Heart right ventricle (tissue), 16 donors: ENCODE results near the gene HCCS. TPM values are rescaled to one million over a fixed set of nuclear protein-coding genes. Genes with fewer than 3 reads are reported as not detected.

Source experiments
- ATAC-seq, 8 donors: fragments of 200-7000 bp; cut with Tn5 transposase; one replicate each; pipeline ENCODE4 v1.9.1; 2020; ENCODE audit warnings: mild to moderate bottlenecking in 8 of 8, moderate library complexity in 8 of 8, moderate number of reproducible peaks in 1 of 8
- DNase-seq, 2 donors: peaks; one replicate each; pipeline ENCODE4 v3.0.0-alpha.2; 2020
- H3K27ac ChIP-seq, 10 donors: fragments of 200-600 bp; sonication (generic) in 2 of 10; one replicate each; pipeline versions ENCODE4 v1.5.0 to v1.8.0; 2020 to 2022; ENCODE audit warnings: mild to moderate bottlenecking in 3 of 10
- H3K27me3 ChIP-seq, 7 donors: fragments of 200-600 bp; one replicate each; pipeline ENCODE4 v1.8.0; 2021 to 2022; ENCODE audit warnings: mild to moderate bottlenecking in 2 of 7
- H3K36me3 ChIP-seq, 9 donors: fragments of 200-600 bp; sonication (generic) in 1 of 9; one replicate each; pipeline versions ENCODE4 v1.5.0 to v1.8.0; 2020 to 2022; ENCODE audit warnings: mild to moderate bottlenecking in 2 of 9
- H3K4me1 ChIP-seq, 9 donors: fragments of 200-600 bp; sonication (generic) in 1 of 9; one replicate each; pipeline versions ENCODE4 v1.5.0 to v1.8.0; 2020 to 2022; ENCODE audit warnings: mild to moderate bottlenecking in 4 of 9
- H3K4me3 ChIP-seq, 10 donors: fragments of 200-600 bp; sonication (generic) in 2 of 10; one replicate each; pipeline versions ENCODE4 v1.5.0 to v1.8.0; 2020 to 2022; ENCODE audit warnings: mild to moderate bottlenecking in 7 of 10, moderate library complexity in 2 of 10
- H3K9me3 ChIP-seq, 11 donors: fragments of 200-600 bp in 10 of 11; sonication (generic) in 2 of 11; one replicate each; pipeline versions ENCODE4 v1.5.0 to v1.8.0; 2013 to 2022; ENCODE audit warnings: mild to moderate bottlenecking in 2 of 11, control low read depth in 1 of 11, moderate library complexity in 1 of 11
- WGBS, 2 donors: extraction: QIAGEN DNeasy Blood & Tissue Kit; methylation state at CpG; one replicate each; pipeline ENCODE4 v1.1.7; 2013; ENCODE audit warnings: inconsistent platforms in 1 of 2; 5-methylcytosine and 5-hydroxymethylcytosine counted together
- intact Hi-C, 10 donors: fragments of 100-400 bp; cut with DNase I; formaldehyde crosslinking; loops; one replicate each; pipeline versions ENCODE4 v1.11.1 to v1.14.2; 2022
- long read RNA-seq, 3 donors: library from polyadenylated mRNA; unstranded; transcript quantifications; one replicate each; pipeline ENCODE4 v2.0.0, GENCODE V29; 2020 to 2021
- polyA plus RNA-seq, 2 donors: library from polyadenylated mRNA; stranded (reverse); fragments of 200-250 nt; gene quantifications; one replicate each; pipeline ENCODE4 v1.2.3, GENCODE V29; 2013
- total RNA-seq, 10 donors: library from RNA; stranded (reverse); fragmentation: NEBNext Ultra II Directional in 3 of 10; extraction: Animal tissue kit (Norgen Biotek cat#: 25700) in 3 of 10; gene quantifications; one replicate each; pipeline versions ENCODE4 v1.2.1 to v1.2.4, GENCODE V29; 2021 to 2023
- TF ChIP-seq, protein P1 (sequence below), 9 donors: fragments of 200-600 bp; sonication (generic) in 2 of 9; IDR thresholded peaks; one replicate each; pipeline versions ENCODE4 v1.5.0 to v1.8.0; 2021 to 2022; ENCODE audit warnings: antibody characterized with exemption in 9 of 9, mild to moderate bottlenecking in 5 of 9, moderate library complexity in 1 of 9
- donor health status: Arrhythmogenic right ventricular cardiomyopathy.
- donor health status: ischemic (EF 13 %, LVEDD 7.1; RV severe dilation, severe dysfunction).
- donor health status: healthy with polysubstance abuse.
- donor health status: DM: no; HTN: yes; CAD: no.
- donor health status: DM: no; HTN: no; CAD: no.
- donor health status: ischemic (EF 25% LVEDD 6.9; RV normal size, moderate dysfunction).
- donor health status: ischemic (EF 25% LVEDD 5.7; RV mildly dilated, moderate dysfunction).
- donor health status: healthy.
- donor health status: DM: yes; HTN: yes; CAD: no.
- donor health status: Ischemic cardiomyopathy.
- donor health status: ischemic (EF 35%, LVEDD 5.7; RV mildly dilated, moderate dysfunction).
- donor health status: nonischemic (EF 11% LVEDD 7.7; RV severe dilation, severe dysfunction).
- donor health status: DM: yes; HTN: yes; CAD: no.
- donor health status: PGD.
- donor health status: ischemic (EF 29% LVEDD 5.4; RV normal size, mild dysfunction).
- donor health status: nonischemic (EF 23%, LVEDD 6.1; RV moderate dilation, normal function).

The HCCS gene
- total RNA-seq (10 to 100 TPM; 44.5 to 67.0 (median 62.9) TPM), polyA plus RNA-seq (10 to 100 TPM; 21.1 to 47.4 TPM)
- long read RNA-seq, donor 1, transcript HCCS-202 (7 exons, 1,072 nt), result major isoform, 24 of 27 reads
- long read RNA-seq, donor 1, partial matches to known transcripts, result 1 of 27 reads
- long read RNA-seq, donor 1, other reads (novel, unspliced or antisense), result 2 of 27 reads
- long read RNA-seq, donor 2, transcript HCCS-202 (7 exons, 1,072 nt), result major isoform, 41 of 49 reads
- long read RNA-seq, donor 2, partial matches to known transcripts, result 6 of 49 reads
- long read RNA-seq, donor 2, other reads (novel, unspliced or antisense), result 0 of 49 reads
- long read RNA-seq, donor 3, transcript HCCS-201 (7 exons, 2,277 nt), result minor isoform, 5 of 56 reads
- long read RNA-seq, donor 3, transcript HCCS-202 (7 exons, 1,072 nt), result major isoform, 40 of 56 reads
- long read RNA-seq, donor 3, partial matches to known transcripts, result 5 of 56 reads
- long read RNA-seq, donor 3, other reads (novel, unspliced or antisense), result 4 of 56 reads

DNA sequence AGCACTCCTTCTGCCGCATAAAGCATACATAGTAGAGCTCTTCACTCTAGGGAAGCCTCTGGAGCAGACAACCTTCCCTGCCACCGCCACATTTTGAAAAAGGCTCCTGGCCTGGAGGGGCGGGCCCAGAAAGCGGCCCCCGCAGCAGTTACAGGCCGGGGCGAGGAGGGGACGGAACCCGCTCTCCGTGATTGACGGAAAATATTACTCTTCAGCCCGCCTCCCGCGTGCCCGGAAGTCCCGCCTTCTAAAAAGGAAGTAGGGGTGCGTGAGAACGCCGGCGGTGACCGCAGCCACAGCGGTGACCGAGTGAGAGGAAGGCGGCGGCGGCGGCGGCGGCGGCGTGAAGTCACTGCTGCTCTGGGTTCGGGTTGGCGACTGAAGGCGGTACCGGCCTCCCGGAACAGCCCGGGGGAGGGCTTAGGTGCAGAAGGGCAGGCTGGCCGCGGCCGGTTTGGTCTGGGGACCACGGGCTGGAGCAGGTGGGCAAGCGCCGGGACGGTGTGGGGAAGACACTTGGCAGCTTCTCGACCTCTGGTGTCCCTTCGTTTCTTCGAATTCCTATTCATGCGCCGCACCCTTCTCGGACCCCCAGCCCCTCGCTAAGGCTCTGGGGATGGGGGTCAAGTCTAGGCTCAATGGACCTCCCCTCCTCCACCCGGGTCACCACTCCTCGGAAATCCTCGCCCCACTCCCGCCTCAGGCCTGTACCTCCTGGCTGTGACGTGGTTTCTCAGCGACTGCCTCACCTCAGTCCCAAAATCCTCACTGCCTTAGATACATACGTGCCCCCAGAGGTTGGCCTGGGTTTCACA, at the start of gene HCCS:
HCCS (plus strand) TSS at position 296 of the 815 bp plus-strand sequence. CDS start 729 bp downstream, outside the sequence.
- H3K4me3 ChIP-seq, result peak within 1 kb of the TSS; percentile 60 to 90 (median 77)
- TF ChIP-seq, protein P1, sequence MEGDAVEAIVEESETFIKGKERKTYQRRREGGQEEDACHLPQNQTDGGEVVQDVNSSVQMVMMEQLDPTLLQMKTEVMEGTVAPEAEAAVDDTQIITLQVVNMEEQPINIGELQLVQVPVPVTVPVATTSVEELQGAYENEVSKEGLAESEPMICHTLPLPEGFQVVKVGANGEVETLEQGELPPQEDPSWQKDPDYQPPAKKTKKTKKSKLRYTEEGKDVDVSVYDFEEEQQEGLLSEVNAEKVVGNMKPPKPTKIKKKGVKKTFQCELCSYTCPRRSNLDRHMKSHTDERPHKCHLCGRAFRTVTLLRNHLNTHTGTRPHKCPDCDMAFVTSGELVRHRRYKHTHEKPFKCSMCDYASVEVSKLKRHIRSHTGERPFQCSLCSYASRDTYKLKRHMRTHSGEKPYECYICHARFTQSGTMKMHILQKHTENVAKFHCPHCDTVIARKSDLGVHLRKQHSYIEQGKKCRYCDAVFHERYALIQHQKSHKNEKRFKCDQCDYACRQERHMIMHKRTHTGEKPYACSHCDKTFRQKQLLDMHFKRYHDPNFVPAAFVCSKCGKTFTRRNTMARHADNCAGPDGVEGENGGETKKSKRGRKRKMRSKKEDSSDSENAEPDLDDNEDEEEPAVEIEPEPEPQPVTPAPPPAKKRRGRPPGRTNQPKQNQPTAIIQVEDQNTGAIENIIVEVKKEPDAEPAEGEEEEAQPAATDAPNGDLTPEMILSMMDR (IDR thresholded peaks at IDR 0.05), result no peak
- DNase-seq, result peak; percentile 85 to 87
- H3K27me3 ChIP-seq, result no peaks in the 10 kb centered on the region
- H3K4me1 ChIP-seq, result peaks cover 0 to 32% (median 13%) of the 10 kb centered on the region in 9 donors
- 0 to 1% methylated on average over 42 to 58 of the region's 58 CpGs for WGBS, 2 donors
- H3K27ac ChIP-seq, result peak within 1 kb of the TSS; percentile 54 to 91 (median 86)
- peak; percentile 96 to 99 (median 98) for ATAC-seq
- intact Hi-C loops, result no loop called here
- H3K36me3 ChIP-seq, result peaks cover 0 to 32% (median 10%) of the 10 kb centered on the region in 9 donors
- no peaks in the 10 kb centered on the region for H3K9me3 ChIP-seq

DNA sequence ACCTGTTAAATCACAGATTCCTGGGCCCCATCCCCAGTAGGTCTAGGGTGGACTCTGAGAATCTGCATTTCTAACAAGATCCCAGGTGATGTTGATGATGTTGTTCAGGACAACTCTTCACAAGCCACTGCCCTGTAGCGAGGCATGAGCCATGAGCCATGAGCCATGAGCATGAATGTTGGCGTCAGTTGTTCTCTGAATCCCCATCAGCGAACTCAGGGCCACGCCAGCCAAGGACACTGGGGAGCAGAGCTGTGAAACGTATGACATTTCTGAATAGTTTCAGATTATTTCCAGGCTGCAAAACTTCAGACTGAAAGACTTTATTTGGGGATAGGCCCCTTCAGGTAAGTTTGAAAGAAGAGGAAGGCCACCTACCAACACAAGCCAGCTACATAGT, 46.9 kb upstream of the HCCS start:
- DNase-seq (no peak), ATAC-seq (no peak)
- Histone ChIP-seq H3K9me3 (no peaks in the 10 kb centered on the region), H3K4me1 (no peaks in the 10 kb centered on the region), H3K27ac (no peak overlapping the region), H3K27me3 (no peaks in the 10 kb centered on the region), H3K36me3 (no peaks in the 10 kb centered on the region), H3K4me3 (no peak overlapping the region)
- intact Hi-C loops, result no loop called here
- WGBS, 2 donors, result 73 to 87% methylated on average over 5 of the region's 5 CpGs
- TF ChIP-seq, protein P1 (IDR thresholded peaks at IDR 0.05), result no peak

DNA sequence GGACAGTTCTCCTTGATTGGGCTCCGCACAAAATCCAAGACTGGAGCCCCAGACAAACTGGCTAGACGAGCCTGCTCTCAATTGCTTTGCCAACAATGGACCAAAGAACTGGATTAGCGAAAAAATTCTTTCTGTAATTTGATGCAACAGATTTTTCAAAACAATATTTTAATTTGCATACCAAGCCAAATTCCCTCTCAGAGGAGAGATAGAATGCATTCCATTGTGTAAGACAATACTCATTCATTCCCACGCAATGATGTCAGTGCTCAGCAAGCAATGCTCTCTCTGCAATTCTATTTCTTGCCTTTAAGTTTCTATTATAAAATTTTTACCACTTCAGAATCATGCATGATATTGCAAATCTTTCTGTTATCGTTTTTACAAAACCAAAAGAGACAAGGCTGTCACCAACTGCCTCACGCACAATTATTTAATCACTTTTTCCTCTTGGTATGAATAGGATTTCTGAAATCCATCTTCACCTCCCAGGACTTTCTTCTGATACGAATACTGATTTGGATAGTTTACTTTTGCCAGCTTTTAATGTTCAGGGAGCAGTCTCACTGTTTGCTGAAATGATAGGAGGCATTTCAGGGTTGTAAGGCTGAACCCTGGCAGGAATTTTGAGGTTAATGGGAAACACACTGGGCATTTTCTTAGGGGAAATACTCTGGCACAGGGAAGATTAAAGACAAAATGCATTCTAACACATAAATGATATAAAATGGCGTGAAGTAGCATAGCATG, 46.1 kb upstream of the HCCS start:
- no peaks in the 10 kb centered on the region for H3K27me3 ChIP-seq
- TF ChIP-seq, protein P1 (IDR thresholded peaks at IDR 0.05), result no peak
- H3K9me3 ChIP-seq, result no peaks in the 10 kb centered on the region
- no peak for DNase-seq
- no peak overlapping the region for H3K27ac ChIP-seq
- H3K4me1 ChIP-seq, result no peaks in the 10 kb centered on the region
- no peak overlapping the region for H3K4me3 ChIP-seq
- intact Hi-C loops, result no loop called here
- 55 to 73% methylated on average over 8 of the region's 8 CpGs for WGBS, 2 donors
- H3K36me3 ChIP-seq, result no peaks in the 10 kb centered on the region
- ATAC-seq, result peak in 3 of 8 donors; percentile 37 to 61 (median 41)

DNA sequence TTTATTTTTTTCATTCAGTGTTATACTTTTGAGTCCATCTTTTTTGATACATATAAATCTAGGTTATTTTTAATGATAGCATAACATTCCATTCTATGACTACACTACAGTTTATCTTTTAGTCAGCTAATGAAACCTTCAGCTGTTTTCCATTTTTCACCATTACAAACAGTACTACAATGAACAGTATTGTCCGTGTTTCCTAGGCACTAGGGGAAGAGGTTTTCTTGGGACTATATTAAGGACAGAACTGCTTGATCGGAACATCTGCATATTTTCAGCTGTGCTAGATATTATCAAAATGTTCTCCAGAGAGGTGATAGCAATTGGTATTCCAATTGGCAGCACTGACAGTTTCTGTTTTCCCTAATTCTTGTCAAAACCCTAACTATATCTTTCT, 44.3 kb upstream of the HCCS start:
- ATAC-seq, result no peak
- Histone ChIP-seq H3K4me3 (no peak overlapping the region), H3K27me3 (no peaks in the 10 kb centered on the region), H3K9me3 (no peaks in the 10 kb centered on the region), H3K4me1 (no peaks in the 10 kb centered on the region), H3K27ac (no peak overlapping the region), H3K36me3 (no peaks in the 10 kb centered on the region)
- DNase-seq, result no peak
- intact Hi-C loops, result no loop called here
- TF ChIP-seq, protein P1 (IDR thresholded peaks at IDR 0.05), result no peak
- WGBS, 2 donors, result 84 to 88% methylated on average over 2 of the region's 2 CpGs
